ENCODE measurements around the gene ERCC1.
A peak's percentile ranks its signal among the peaks of the same experiment; 100 is the strongest.
"Not testable (repeated sequence)": the region's sequence is repeated elsewhere in the genome, so short reads cannot be mapped to it uniquely, and the experiment has no call there.

The ERCC1 gene

DNA sequence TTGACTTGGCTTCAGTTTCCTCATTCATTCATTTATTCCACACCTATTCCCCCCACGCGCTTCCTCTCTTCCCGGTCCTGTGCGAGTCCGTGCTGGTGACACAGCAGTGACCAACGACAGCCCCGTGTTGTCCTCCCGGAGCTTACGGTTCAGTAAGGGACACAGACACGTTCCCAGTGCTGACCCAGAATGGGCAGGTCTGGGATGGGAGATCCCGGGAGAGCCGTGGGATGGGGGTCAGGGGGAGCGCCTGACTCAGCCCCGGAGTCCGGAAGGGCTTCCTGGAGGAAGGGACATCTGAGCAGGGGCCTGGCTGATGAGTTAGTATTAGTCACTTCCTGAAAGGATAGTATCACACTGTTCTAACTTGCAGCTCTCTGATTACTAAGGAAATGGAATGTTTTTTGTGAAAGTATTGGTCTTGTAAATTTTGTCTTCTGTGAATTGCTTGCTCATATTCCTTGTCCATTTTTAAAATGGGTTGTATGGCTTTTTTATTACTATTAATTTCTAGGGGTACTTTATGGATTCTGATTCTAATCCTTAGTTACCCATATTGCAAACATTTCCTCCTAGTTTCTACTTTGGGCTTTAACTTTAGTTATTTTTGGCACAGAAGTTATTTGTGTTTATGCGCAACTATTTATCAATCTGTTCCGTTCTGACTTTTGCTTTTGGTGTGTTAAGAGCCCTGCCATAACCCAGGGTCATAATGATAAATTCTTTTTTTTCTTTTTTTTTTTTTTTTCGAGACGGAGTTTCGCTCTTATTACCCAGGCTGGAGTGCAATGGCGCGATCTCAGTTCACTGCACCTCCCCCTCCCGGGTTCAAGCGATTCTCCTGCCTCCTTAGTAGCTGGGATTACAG, 708 bp upstream of the ERCC1 start:
- no peak for DNase-seq

DNA sequence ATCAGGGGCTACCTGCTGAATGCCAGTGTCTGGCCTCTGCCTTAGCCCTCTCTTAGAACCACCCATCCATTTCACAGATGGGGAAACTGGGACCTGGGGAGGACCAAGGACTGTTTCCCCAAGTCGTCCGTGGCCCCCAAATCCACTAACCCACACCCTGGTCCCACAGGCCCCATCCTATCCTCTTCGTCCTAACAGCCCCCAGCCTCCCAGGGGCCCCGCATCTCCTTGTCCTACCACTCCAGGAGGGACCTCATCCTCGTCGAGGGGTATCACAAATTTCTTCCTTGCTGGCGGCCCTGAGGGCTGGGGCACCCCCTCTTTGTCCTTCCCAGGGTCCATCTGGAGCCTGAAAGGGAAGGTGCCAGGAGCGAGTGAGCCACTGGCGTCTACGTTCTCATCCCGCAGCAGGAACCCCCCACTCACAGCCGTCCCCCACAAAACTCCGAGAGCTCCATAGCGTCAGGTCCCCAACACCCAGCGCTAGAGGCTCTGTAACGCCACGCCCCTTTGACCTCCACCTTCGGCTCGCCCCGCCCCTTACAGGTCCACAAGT, 606 bp downstream of the ERCC1 start:
- DNase-seq: no peak

DNA sequence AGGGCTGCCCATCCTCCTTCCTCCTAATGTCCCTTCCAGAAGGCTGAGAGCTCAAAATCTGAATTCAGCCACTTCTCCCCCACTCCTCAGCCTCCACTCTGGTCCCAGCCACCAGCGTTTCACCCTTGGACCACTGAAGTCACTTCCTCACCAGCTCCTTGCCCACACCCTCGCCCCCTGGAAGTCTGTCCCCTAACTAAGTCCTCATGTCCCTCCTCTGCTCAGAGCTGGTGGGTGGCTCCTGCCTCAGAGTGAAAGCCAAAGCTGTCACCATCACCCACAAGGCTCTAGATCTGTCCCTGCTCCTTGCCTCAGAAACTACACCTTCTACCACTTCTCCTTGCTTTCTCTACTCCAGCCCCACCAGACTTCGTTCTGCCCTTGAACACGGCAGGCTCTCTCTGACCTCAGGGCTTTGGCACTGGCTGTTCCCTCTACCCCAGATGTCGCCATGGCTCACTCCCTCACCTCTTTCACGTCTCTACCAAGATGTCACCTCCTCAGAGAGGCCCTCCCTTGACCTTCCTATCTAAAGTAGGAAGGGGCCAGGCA, 1.7 kb downstream of the ERCC1 start:
- DNase-seq: no peak

DNA sequence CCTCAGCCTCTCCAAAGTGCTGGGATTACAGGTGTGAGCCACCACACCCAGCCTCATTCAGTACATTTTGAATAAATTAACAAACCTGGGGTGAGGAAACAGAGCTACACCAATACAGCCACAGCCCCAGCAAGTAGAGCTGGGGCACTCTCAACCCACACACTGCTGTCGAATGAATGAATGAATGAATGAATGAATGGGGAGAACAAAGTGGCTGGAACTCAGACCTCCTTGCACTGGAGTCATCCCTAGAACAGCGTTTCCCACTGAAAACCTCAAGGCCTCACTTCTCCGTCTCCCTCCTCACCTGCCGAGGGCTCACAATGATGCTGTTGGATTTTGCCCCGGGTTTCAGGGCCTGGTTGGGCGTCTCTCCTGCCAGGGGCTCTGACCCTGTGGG, 2.8 kb downstream of the ERCC1 start:
- no peak for DNase-seq

DNA sequence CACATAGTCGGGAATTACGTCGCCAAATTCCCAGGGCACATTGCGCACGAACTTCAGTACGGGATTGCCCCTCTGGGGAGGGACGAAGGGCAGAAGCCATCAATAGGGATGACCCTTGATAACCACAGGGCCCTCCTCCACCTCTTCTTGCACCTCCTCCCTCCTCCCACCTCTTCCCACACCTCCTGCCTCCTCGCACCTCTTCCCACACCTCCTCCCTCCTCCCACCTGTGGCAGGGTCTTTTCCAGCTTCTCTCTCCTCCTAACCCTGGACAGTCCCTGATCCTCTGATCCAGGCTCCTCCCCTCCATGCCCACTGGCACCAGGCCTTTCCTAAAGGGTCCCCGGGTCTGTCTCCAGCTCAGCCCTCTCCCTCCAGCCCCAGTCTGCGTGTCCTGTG, 3.4 kb downstream of the ERCC1 start:
- DNase-seq: no peak

- DNase-seq: no peak
These were observed 3.8 kb downstream of the ERCC1 start for GRCh38 chr19:45419895-45420294.

DNA sequence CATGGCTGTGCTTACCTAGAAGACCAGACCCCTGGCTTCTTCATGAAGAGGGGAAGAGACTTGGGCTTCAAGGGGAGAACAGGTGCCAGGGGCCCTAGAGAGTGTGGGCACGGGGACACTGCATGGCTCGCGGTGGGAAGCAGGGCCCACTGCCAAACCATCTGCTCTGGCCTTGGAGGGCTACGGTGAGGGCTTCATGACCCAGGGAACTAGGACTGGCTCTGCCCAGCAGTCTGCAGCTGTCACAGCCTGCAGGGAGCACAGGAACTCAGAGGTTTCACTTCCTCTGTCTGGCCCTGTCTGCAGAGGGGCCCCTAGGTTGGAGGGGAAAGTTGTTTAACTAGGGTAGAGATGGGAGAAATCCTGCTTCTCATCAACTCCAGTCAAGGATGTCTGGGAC, 4.3 kb downstream of the ERCC1 start:
- DNase-seq: no peak

DNA sequence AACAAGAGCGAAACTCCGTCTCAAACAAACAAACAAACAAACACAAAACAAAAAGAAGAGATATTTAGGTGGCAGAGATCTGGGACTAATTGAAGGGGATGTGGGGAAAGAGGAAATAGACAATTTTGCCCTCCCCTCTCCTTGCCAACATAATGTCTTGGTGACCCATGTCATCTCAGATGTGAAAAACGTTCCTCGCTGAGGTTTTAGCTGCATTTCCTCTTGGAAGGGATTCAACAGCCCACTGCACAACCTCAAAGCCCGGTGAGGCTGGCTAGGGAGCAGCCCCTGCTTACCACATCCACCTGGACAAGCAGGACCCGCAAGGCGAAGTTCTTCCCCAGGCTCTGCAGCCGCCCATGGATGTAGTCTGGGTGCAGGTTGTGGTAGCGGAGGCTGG, 4.9 kb downstream of the ERCC1 start:
- DNase-seq: no peak

DNA sequence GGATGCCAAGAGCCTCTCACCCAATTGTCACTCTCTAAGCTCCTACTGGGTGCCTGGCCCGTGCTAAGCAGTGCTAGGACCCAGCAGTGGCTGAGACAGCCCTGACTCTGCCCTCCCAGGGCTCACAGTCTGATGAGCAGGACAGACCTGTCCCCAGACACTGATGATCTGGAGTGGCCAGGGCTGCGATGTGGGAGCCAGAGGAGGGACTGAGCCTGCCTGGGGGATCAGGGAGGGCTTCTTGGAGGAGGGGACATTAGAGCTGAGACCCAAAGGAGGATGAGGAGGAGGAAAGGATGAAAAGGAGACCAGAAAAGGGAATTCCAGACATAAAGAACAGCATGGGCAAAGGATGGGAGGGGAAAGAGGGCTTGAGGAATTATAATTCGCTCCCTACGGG, 6.6 kb downstream of the ERCC1 start:
- DNase-seq: no peak

DNA sequence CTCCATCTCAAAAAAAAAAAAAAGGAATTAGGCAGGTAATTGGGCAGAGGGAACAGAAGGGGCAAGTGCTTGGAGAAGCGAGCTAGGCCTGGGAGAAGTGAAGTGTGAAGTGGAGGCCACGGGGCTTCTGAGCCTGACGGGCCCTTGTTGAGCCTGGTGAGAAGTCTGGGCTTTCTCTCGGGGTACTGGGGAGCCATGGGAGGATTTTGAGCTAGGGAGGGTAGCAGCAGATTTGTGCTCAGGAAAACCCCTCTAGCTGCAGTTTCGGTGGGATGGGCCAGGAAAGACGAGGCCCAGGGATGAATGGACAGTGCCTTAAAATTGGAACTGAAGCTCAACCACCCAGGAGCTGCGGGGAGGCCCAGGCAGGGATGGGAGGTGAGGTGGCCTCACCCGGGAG, 9.2 kb downstream of the ERCC1 start:
- DNase-seq: no peak

- no peak for DNase-seq
These were observed 10.2 kb downstream of the ERCC1 start for GRCh38 chr19:45413497-45413896.

- DNase-seq: not testable (repeated sequence)
These were observed 13.4 kb downstream of the ERCC1 start for GRCh38 chr19:45410330-45410729.

DNA sequence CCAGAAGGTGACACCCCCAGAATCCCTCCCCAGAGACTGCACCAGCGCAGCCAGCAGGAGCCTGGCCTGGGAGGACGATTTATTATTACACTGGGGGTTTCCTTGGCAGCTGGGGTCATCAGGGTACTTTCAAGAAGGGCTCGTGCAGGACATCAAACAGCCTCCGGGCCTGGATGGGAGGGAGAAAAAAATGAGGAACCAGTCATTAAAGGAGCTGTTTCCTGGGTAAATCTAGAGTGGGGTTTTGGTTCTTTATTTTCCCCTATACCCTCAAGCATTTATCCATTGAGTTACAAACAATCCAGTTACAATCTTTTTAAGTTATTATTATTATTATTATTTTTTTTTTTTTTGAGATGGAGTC, 14.2 kb downstream of the ERCC1 start:
- DNase-seq: no peak

DNA sequence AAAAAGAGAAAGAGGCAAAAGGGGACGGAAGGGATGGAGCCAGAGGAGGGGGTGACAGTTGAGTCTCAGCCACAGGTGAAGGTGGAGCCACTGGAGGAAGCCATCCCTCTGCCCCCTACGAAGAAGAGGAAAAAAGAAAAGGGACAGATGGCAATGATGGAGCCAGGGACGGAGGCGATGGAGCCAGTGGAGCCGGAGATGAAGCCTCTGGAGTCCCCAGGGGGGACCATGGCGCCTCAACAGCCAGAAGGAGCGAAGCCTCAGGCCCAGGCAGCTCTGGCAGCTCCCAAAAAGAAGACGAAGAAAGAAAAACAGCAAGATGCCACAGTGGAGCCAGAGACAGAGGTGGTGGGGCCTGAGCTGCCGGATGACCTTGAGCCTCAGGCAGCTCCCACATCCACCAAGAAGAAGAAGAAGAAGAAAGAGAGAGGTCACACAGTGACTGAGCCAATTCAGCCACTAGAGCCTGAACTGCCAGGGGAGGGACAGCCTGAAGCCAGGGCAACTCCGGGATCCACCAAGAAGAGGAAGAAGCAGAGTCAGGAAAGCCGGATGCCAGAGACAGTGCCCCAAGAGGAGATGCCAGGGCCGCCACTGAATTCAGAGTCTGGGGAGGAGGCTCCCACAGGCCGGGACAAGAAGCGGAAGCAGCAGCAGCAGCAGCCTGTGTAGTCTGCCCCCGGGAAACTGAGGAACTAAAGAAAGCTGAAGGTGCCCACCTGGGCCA, 14.7 kb downstream of the ERCC1 start:
- no peak for DNase-seq

GRCh38 chr19:45408121-45408520, 15.6 kb downstream of the ERCC1 start:
- DNase-seq: no peak

DNA sequence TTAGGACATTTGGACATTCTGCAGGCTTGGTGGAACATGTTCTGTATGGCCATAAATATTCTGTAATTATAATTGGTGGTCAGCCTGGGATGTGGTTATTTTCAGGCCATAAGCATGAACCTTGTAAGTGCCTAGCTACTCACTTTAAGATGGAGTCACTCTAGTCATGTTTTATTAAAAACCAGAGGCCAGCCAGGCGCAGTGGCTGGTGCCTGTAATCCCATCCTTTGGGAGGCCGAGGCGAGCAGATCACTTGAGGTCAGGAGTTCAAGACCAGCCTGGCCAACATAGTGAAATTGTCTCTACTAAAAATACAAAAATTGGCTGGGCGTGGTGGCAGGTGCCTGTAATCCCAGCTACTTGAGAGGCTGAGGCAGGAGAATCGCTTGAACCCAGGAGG, 16.1 kb downstream of the ERCC1 start:
- DNase-seq: not testable (repeated sequence)

GRCh38 chr19:45407091-45407375, 16.7 kb downstream of the ERCC1 start:
- DNase-seq: no peak

- peak; percentile 72 for DNase-seq
These were observed 17.3 kb downstream of the ERCC1 start, which contains the start of gene POLR1G for GRCh38 chr19:45406226-45407090. TSS of gene POLR1G (plus strand) at chr19:45406644. CDS start at chr19:45406697, 53 bp downstream.

GRCh38 chr19:45405435-45406225, 18.1 kb downstream of the ERCC1 start:
- DNase-seq: peak; percentile 56

GRCh38 chr19:45404557-45405434, 18.9 kb downstream of the ERCC1 start, which contains the start of gene PPP1R13L:
TSS of gene PPP1R13L (minus strand) at chr19:45405069. CDS start at chr19:45398318, 6,751 bp downstream.
- DNase-seq: peak; percentile 8

Data from NCI-H1436 treated with DMSO at 0.1 percent for 48 hours (cell line).